HG02610 (cell line): Measurements from ENCODE around the gene SYNJ1.
"Not testable (repeated sequence)": the region's sequence is repeated elsewhere in the genome, so short reads cannot be mapped to it uniquely, and the experiment has no call there.

ENCODE experiments used
- ATAC-seq: cut with Tn5 transposase; IDR thresholded peaks from one replicate; pipeline ENCODE4 v1.9.1; 2021; ENCODE audit warnings: mild to moderate bottlenecking, moderate library complexity; ENCODE audit not compliant: unreplicated experiment

SYNJ1 gene

GRCh38 chr21:32698971-32699693 lies 28.7 kb downstream of the SYNJ1 start:
- ATAC-seq: no peak

- no peak for ATAC-seq
Observed at GRCh38 chr21:32698286-32698685, 29.5 kb downstream of the SYNJ1 start.

GRCh38 chr21:32695482-32695881 lies 32.3 kb downstream of the SYNJ1 start:
- not testable (repeated sequence) for ATAC-seq

GRCh38 chr21:32693581-32693980 lies 34.2 kb downstream of the SYNJ1 start:
- ATAC-seq: no peak

GRCh38 chr21:32690085-32690484 lies 37.7 kb downstream of the SYNJ1 start:
- ATAC-seq: no peak

GRCh38 chr21:32687643-32688345 lies 40.0 kb downstream of the SYNJ1 start:
- ATAC-seq: no peak

GRCh38 chr21:32682696-32683474 lies 44.9 kb downstream of the SYNJ1 start:
- ATAC-seq: no peak

- no peak for ATAC-seq
Observed at GRCh38 chr21:32674731-32675130, 53.1 kb downstream of the SYNJ1 start.

- ATAC-seq: no peak
Observed at GRCh38 chr21:32674038-32674437, 53.8 kb downstream of the SYNJ1 start.

GRCh38 chr21:32666258-32666657 lies 61.6 kb downstream of the SYNJ1 start:
- no peak for ATAC-seq

- ATAC-seq: not testable (repeated sequence)
Observed at GRCh38 chr21:32664095-32664494, 63.7 kb downstream of the SYNJ1 start.

- not testable (repeated sequence) for ATAC-seq
Observed at GRCh38 chr21:32661981-32662380, 65.8 kb downstream of the SYNJ1 start.

- ATAC-seq: not testable (repeated sequence)
Observed at GRCh38 chr21:32661026-32661782, 66.6 kb downstream of the SYNJ1 start.

- no peak for ATAC-seq
Observed at GRCh38 chr21:32658524-32658923, 69.3 kb downstream of the SYNJ1 start.

GRCh38 chr21:32653326-32653901 lies 74.4 kb downstream of the SYNJ1 start:
- no peak for ATAC-seq

- ATAC-seq: no peak
Observed at GRCh38 chr21:32648165-32648564, 79.6 kb downstream of the SYNJ1 start.

GRCh38 chr21:32645261-32646182 lies 82.3 kb downstream of the SYNJ1 start:
- ATAC-seq: no peak

- ATAC-seq: no peak
Observed at GRCh38 chr21:32641710-32642698, 85.8 kb downstream of the SYNJ1 start.
